Vagina (tissue), 2 donors: ENCODE data around the gene ZFP57. TPM values are rescaled to one million over a fixed set of nuclear protein-coding genes. Genes with fewer than 3 reads are reported as not detected.
A peak's percentile ranks its signal among the peaks of the same experiment; 100 is the strongest.

Experiments
- DNase-seq, 2 donors: peaks; one replicate each; pipeline ENCODE4 v3.0.0-alpha.2; 2017; ENCODE audit errors: extremely low spot score in 2 of 2
- H3K27ac ChIP-seq: fragments of 200-600 bp; sonication (generic); one replicate; pipeline ENCODE4 v1.5.1; 2019
- H3K27me3 ChIP-seq: fragments of 200-600 bp; sonication (generic); one replicate; pipeline ENCODE4 v1.5.1; 2019
- H3K36me3 ChIP-seq, 2 donors: fragments of 200-600 bp; sonication (generic); one replicate each; pipeline ENCODE4 v1.5.1; 2017 to 2019
- H3K4me1 ChIP-seq: fragments of 200-600 bp; sonication (generic); one replicate; pipeline ENCODE4 v1.5.1; 2019
- H3K4me3 ChIP-seq, 2 donors: fragments of 200-600 bp; sonication (generic); 1 replicate in 1 of 2; 2 replicates in 1 of 2; pipeline ENCODE4 v1.5.1; 2016 to 2019
- H3K9me3 ChIP-seq: fragments of 200-600 bp; sonication (generic); one replicate; pipeline ENCODE4 v1.5.1; 2019
- CTCF ChIP-seq, 3 experiments: fragments of 450-650 bp in 2 of 3; fragments of 200-600 bp in 1 of 3; sonication (generic) in 1 of 3; IDR thresholded peaks; one replicate each; pipeline ENCODE4 v1.5.1; 2017 to 2019; ENCODE audit warnings: antibody characterized with exemption in 3 of 3, mild to moderate bottlenecking in 2 of 3, moderate library complexity in 2 of 3
- POLR2A ChIP-seq, 2 donors: fragments of 450-650 bp; IDR thresholded peaks; one replicate each; pipeline ENCODE4 v1.6.1; 2017; ENCODE audit warnings: antibody characterized with exemption in 2 of 2, mild to moderate bottlenecking in 2 of 2, moderate library complexity in 2 of 2
- POLR2AphosphoS5 ChIP-seq, 2 donors: sonication (generic); formaldehyde crosslinking; IDR thresholded peaks; one replicate each; pipeline ENCODE4 v1.9.0; 2017; ENCODE audit warnings: antibody characterized with exemption in 2 of 2, mild to moderate bottlenecking in 2 of 2, low read depth in 1 of 2; ENCODE audit not compliant: insufficient read depth in 1 of 2
- intact Hi-C: fragments of 100-400 bp; cut with DNase I; formaldehyde crosslinking; loops from one replicate; pipeline ENCODE4 v1.15.1; 2023
- small RNA-seq: library from RNA; depleted of rRNA; stranded (forward); fragments of <200 nt; gene quantifications from one replicate; pipeline ENCODE3, GENCODE V24; 2016
- total RNA-seq: library from RNA; depleted of rRNA; stranded (reverse); fragments of >200 nt; gene quantifications from one replicate; pipeline ENCODE4 v1.2.3, GENCODE V29; 2016

The ZFP57 gene
- total RNA-seq, 1 donor from 2014 or later = 3.7 TPM

GRCh38 chr6:29627755-29628418 is 53.1 kb downstream of the ZFP57 start:
- Histone ChIP-seq H3K4me1 (peaks cover 40% of the 10 kb centered on the region), H3K27ac (peak overlapping the region; percentile 89), H3K9me3 (no peaks in the 10 kb centered on the region), H3K4me3 (peak overlapping the region; percentile 69 to 72), H3K27me3 (no peaks in the 10 kb centered on the region), H3K36me3 (no peaks in the 10 kb centered on the region)
- TF ChIP-seq CTCF (IDR thresholded peaks at IDR 0.05) (no peak), POLR2AphosphoS5 (IDR thresholded peaks at IDR 0.05; ENCODE audit: insufficient read depth in 1 of 2, low read depth in 1 of 2) (peak in 1 of 2 donors; percentile 97), POLR2A (IDR thresholded peaks at IDR 0.05) (peak; percentile 33 to 87)
- intact Hi-C loops = no loop called here
- DNase-seq = no peak

- peak overlapping the region; percentile 89 for H3K27ac ChIP-seq
- H3K27me3 ChIP-seq = no peaks in the 10 kb centered on the region
- intact Hi-C loops = no loop called here
These were observed 53.8 kb downstream of the ZFP57 start for GRCh38 chr6:29626948-29627754.

GRCh38 chr6:29625337-29625930 is 55.5 kb downstream of the ZFP57 start:
- Histone ChIP-seq H3K27ac (no peak overlapping the region), H3K27me3 (no peaks in the 10 kb centered on the region), H3K36me3 (peaks cover 0 to 15% of the 10 kb centered on the region in 2 donors), H3K9me3 (no peaks in the 10 kb centered on the region), H3K4me1 (peaks cover 20% of the 10 kb centered on the region), H3K4me3 (no peak overlapping the region)
- DNase-seq = no peak
- intact Hi-C loops = no loop called here
- no peak for TF ChIP-seq POLR2AphosphoS5 (IDR thresholded peaks at IDR 0.05; ENCODE audit: insufficient read depth in 1 of 2, low read depth in 1 of 2)
- TF ChIP-seq CTCF (IDR thresholded peaks at IDR 0.05) = no peak
- no peak for TF ChIP-seq POLR2A (IDR thresholded peaks at IDR 0.05)

More at GRCh38 chr6:29626948-29627754, 53.8 kb downstream of the ZFP57 start:
- peak overlapping the region; percentile 69 to 72 for H3K4me3 ChIP-seq
- peaks cover 37% of the 10 kb centered on the region for H3K4me1 ChIP-seq
- no peak for TF ChIP-seq CTCF (IDR thresholded peaks at IDR 0.05)
- no peak for TF ChIP-seq POLR2A (IDR thresholded peaks at IDR 0.05)
- TF ChIP-seq POLR2AphosphoS5 (IDR thresholded peaks at IDR 0.05; ENCODE audit: insufficient read depth in 1 of 2, low read depth in 1 of 2) = no peak
- no peaks in the 10 kb centered on the region for H3K36me3 ChIP-seq
- H3K9me3 ChIP-seq = no peaks in the 10 kb centered on the region
- DNase-seq = no peak

GRCh38 chr6:29624520-29624961 is 56.4 kb downstream of the ZFP57 start:
- TF ChIP-seq CTCF (IDR thresholded peaks at IDR 0.05) = no peak
- TF ChIP-seq POLR2A (IDR thresholded peaks at IDR 0.05) = no peak
- no peak for TF ChIP-seq POLR2AphosphoS5 (IDR thresholded peaks at IDR 0.05; ENCODE audit: insufficient read depth in 1 of 2, low read depth in 1 of 2)
- Histone ChIP-seq H3K9me3 (no peaks in the 10 kb centered on the region), H3K27me3 (no peaks in the 10 kb centered on the region), H3K4me3 (no peak overlapping the region), H3K36me3 (peaks cover 0 to 15% of the 10 kb centered on the region in 2 donors), H3K27ac (no peak overlapping the region), H3K4me1 (peaks cover 20% of the 10 kb centered on the region)
- DNase-seq = no peak
- intact Hi-C loops = no loop called here

Small RNA genes within 50 kb of the gene (small RNA-seq; reads per million reads assigned to genes)
- gene SUMO2P1 = not detected

Other genes with a start within 250 kb of the ZFP57 start
- not detected for gene OR10C1, start 241.8 kb downstream of the ZFP57 start, total RNA-seq
- not detected for gene OR11A1, start 224.1 kb downstream of the ZFP57 start, total RNA-seq
- not detected for gene OR2H1, start 224.0 kb downstream of the ZFP57 start, total RNA-seq
- not detected for gene MAS1L, start 193.2 kb downstream of the ZFP57 start, total RNA-seq
- not detected for gene UBD, start 121.4 kb downstream of the ZFP57 start, total RNA-seq
- not detected for gene OR2H2, start 96.0 kb downstream of the ZFP57 start, total RNA-seq
- gene GABBR1, start 48.0 kb downstream of the ZFP57 start, total RNA-seq = 58.4 TPM
- gene MOG, start 24.1 kb downstream of the ZFP57 start, total RNA-seq = not detected
- gene HLA-F, start 42.3 kb upstream of the ZFP57 start, total RNA-seq = 133 TPM
- gene HLA-G, start 146.7 kb upstream of the ZFP57 start, total RNA-seq = not detected